HG03439 (cell line): Measurements from ENCODE around the gene VSTM4.

Experiments
- ATAC-seq: cut with Tn5 transposase; IDR thresholded peaks from one replicate; pipeline ENCODE4 v1.9.1; 2021; ENCODE audit warnings: mild to moderate bottlenecking, moderate library complexity; ENCODE audit not compliant: unreplicated experiment

VSTM4 gene

GRCh38 chr10:49012603-49013002 lies 102.7 kb downstream of the VSTM4 start:
- ATAC-seq = no peak

GRCh38 chr10:49011756-49012155 lies 103.6 kb downstream of the VSTM4 start:
- ATAC-seq = no peak

- no peak for ATAC-seq
Measured at GRCh38 chr10:49010865-49011264, 104.5 kb downstream of the VSTM4 start.

- ATAC-seq = no peak
Measured at GRCh38 chr10:49010295-49010694, 105.0 kb downstream of the VSTM4 start.

GRCh38 chr10:49009199-49009979 lies 105.9 kb downstream of the VSTM4 start:
- no peak for ATAC-seq

GRCh38 chr10:49008505-49009198 lies 106.7 kb downstream of the VSTM4 start:
- ATAC-seq = no peak

GRCh38 chr10:49008091-49008490 lies 107.2 kb downstream of the VSTM4 start:
- ATAC-seq = no peak

- ATAC-seq = no peak
Measured at GRCh38 chr10:49007129-49007528, 108.2 kb downstream of the VSTM4 start.

- ATAC-seq = no peak
Measured at GRCh38 chr10:49005270-49005669, 110.1 kb downstream of the VSTM4 start.

- no peak for ATAC-seq
Measured at GRCh38 chr10:49001870-49002672, 113.3 kb downstream of the VSTM4 start.

GRCh38 chr10:49001402-49001801 lies 113.9 kb downstream of the VSTM4 start:
- no peak for ATAC-seq

- no peak for ATAC-seq
Measured at GRCh38 chr10:49000437-49001398, 114.6 kb downstream of the VSTM4 start.

- ATAC-seq = no peak
Measured at GRCh38 chr10:48999346-48999745, 116.0 kb downstream of the VSTM4 start.

GRCh38 chr10:48996329-48996728 lies 119.0 kb downstream of the VSTM4 start:
- ATAC-seq = no peak

- no peak for ATAC-seq
Measured at GRCh38 chr10:48993627-48994026, 121.7 kb downstream of the VSTM4 start.

GRCh38 chr10:48990226-48990625 lies 125.1 kb downstream of the VSTM4 start:
- no peak for ATAC-seq

- no peak for ATAC-seq
Measured at GRCh38 chr10:48985621-48986158, 129.6 kb downstream of the VSTM4 start.

GRCh38 chr10:48983648-48984351 lies 131.5 kb downstream of the VSTM4 start:
- ATAC-seq = no peak

- ATAC-seq = no peak
Measured at GRCh38 chr10:48982584-48982983, 132.7 kb downstream of the VSTM4 start.
